Gastroesophageal sphincter (tissue), 3 donors: Measurements from ENCODE around the gene KCNC4.

ENCODE experiments used
- CTCF ChIP-seq, 4 experiments: fragments of 200-600 bp in 2 of 4; fragments of 450-650 bp in 2 of 4; sonication (generic) in 1 of 4; IDR thresholded peaks; one replicate each; pipeline ENCODE4 v1.5.1; 2017 to 2019; ENCODE audit warnings: antibody characterized with exemption in 4 of 4, mild to moderate bottlenecking in 2 of 4, moderate library complexity in 2 of 4
- EP300 ChIP-seq: sonication (generic); formaldehyde crosslinking; IDR thresholded peaks from one replicate; pipeline ENCODE4 v1.6.1; 2017; ENCODE audit warnings: antibody characterized with exemption, mild to moderate bottlenecking
- POLR2A ChIP-seq, 2 donors: fragments of 450-650 bp; IDR thresholded peaks; one replicate each; pipeline ENCODE4 v1.6.1; 2017; ENCODE audit warnings: antibody characterized with exemption in 2 of 2, mild to moderate bottlenecking in 2 of 2, moderate library complexity in 1 of 2
- POLR2AphosphoS5 ChIP-seq: sonication (generic); formaldehyde crosslinking; IDR thresholded peaks from one replicate; pipeline ENCODE4 v1.6.1; 2017; ENCODE audit warnings: antibody characterized with exemption

- TF ChIP-seq CTCF (IDR thresholded peaks at IDR 0.05), result no peak
- no peak for TF ChIP-seq POLR2A (IDR thresholded peaks at IDR 0.05)
- no peak for TF ChIP-seq POLR2AphosphoS5
- TF ChIP-seq EP300, result no peak
Measured at GRCh38 chr1:110258734-110259133, 48.6 kb downstream of the KCNC4 start.
